Lower leg skin (tissue), 3 donors: ENCODE data around the gene PCBD2.
"Not testable (repeated sequence)": the region's sequence is repeated elsewhere in the genome, so short reads cannot be mapped to it uniquely, and the experiment has no call there.

ENCODE experiments used
- POLR2A ChIP-seq, 2 donors: fragments of 450-650 bp; IDR thresholded peaks; one replicate each; pipeline ENCODE4 v1.6.1; 2016 to 2017; ENCODE audit warnings: antibody characterized with exemption in 2 of 2, mild to moderate bottlenecking in 1 of 2, moderate library complexity in 1 of 2
- TF ChIP-seq, protein P1 (sequence below), 3 donors: fragments of 450-650 bp; IDR thresholded peaks; one replicate each; pipeline ENCODE4 v1.5.1; 2016; ENCODE audit warnings: antibody characterized with exemption in 3 of 3, mild to moderate bottlenecking in 3 of 3, moderate library complexity in 2 of 3

DNA sequence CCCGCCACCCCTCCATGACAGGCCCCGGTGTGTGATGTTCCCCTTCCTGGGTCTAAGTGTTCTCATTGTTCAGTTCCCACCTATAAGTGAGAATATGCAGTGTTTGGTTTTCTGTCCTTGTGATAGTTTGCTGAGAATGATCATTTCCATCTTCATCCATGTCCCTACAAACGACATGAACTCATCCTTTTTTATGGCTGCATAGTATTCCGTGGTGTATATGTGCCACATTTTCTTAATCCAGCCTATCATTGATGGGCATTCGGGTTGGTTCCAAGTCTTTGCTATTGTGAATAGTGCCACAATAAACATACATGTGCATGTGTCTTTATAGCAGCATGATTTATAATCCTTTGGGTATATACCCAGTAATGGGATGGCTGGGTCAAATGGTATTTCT is 93.1 kb downstream of the PCBD2 start:
- not testable (repeated sequence) for TF ChIP-seq POLR2A (IDR thresholded peaks at IDR 0.05)
- TF ChIP-seq, protein P1, sequence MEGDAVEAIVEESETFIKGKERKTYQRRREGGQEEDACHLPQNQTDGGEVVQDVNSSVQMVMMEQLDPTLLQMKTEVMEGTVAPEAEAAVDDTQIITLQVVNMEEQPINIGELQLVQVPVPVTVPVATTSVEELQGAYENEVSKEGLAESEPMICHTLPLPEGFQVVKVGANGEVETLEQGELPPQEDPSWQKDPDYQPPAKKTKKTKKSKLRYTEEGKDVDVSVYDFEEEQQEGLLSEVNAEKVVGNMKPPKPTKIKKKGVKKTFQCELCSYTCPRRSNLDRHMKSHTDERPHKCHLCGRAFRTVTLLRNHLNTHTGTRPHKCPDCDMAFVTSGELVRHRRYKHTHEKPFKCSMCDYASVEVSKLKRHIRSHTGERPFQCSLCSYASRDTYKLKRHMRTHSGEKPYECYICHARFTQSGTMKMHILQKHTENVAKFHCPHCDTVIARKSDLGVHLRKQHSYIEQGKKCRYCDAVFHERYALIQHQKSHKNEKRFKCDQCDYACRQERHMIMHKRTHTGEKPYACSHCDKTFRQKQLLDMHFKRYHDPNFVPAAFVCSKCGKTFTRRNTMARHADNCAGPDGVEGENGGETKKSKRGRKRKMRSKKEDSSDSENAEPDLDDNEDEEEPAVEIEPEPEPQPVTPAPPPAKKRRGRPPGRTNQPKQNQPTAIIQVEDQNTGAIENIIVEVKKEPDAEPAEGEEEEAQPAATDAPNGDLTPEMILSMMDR (IDR thresholded peaks at IDR 0.05), result not testable (repeated sequence)
